ENCODE results near the gene HPN.

- no peak for TF ChIP-seq CTCF (IDR thresholded peaks at IDR 0.05)
- TF ChIP-seq EZH2phosphoT487 (IDR thresholded peaks at IDR 0.05), result no peak
Observed at GRCh38 chr19:35051796-35052195, 10.3 kb downstream of the HPN start.

Measured in neural progenitor cell (in vitro differentiated cells).